Measurements from ENCODE around the gene EPS8.

Gene EPS8

GRCh38 chr12:15581006-15581405, 208.2 kb downstream of the EPS8 start:
- no peaks in the 10 kb centered on the region for H3K79me2 ChIP-seq (ENCODE audit: low read length)
- TF ChIP-seq CTCF (IDR thresholded peaks at IDR 0.05; ENCODE audit: low read length) (no peak), EZH2 (optimal IDR thresholded peaks at IDR 0.05; ENCODE audit: low read depth, low read length) (no peak), EZH2phosphoT487 (IDR thresholded peaks at IDR 0.05; ENCODE audit: low read length) (no peak)
- H3K4me3 ChIP-seq (ENCODE audit: low read length) = no peak overlapping the region
- no peaks in the 10 kb centered on the region for H3K27me3 ChIP-seq (replicated peaks; ENCODE audit: insufficient read depth, low read length)
- H4K20me1 ChIP-seq (ENCODE audit: insufficient read depth, low read length) = no peaks in the 10 kb centered on the region
- no peaks in the 10 kb centered on the region for H3K36me3 ChIP-seq (replicated peaks; ENCODE audit: insufficient read depth, low read length)
- no peak overlapping the region for H2AFZ ChIP-seq (ENCODE audit: low read length)
- H3K27ac ChIP-seq (ENCODE audit: low read length) = no peak overlapping the region
- H3F3A ChIP-seq (ENCODE audit: insufficient read depth, low read length) = no peaks in the 10 kb centered on the region
- H3K9ac ChIP-seq (ENCODE audit: low read length) = no peak overlapping the region
- no peaks in the 10 kb centered on the region for H3K9me2 ChIP-seq (replicated peaks; ENCODE audit: insufficient read depth, low read length)
- H3K4me2 ChIP-seq (ENCODE audit: low read depth, low read length) = no peak overlapping the region
- no peak for DNase-seq
- no peaks in the 10 kb centered on the region for H3K4me1 ChIP-seq (ENCODE audit: low read length)
- H3K9me3 ChIP-seq (replicated peaks; ENCODE audit: insufficient read depth, low read length) = no peaks in the 10 kb centered on the region

DNA sequence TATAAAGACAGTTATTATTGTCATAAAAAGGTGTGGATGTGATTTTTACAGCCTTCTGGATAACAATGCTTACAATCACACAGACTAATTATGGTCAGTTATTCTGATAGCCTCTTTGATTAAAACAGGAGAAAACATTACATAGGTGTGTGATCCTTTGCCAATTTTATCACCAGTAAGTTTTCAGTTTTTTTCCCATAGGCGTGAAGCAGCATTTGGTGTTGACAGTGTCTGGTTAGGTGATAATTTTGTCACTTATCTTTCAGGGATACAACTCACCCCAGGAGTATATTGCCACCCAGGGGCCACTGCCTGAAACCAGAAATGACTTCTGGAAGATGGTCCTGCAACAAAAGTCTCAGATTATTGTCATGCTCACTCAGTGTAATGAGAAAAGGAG, 208.8 kb downstream of the EPS8 start:
- DNase-seq = no peak
- Histone ChIP-seq H3K4me3 (ENCODE audit: low read length) (no peak overlapping the region), H3K4me1 (ENCODE audit: low read length) (no peaks in the 10 kb centered on the region), H4K20me1 (ENCODE audit: insufficient read depth, low read length) (no peaks in the 10 kb centered on the region), H3K27ac (ENCODE audit: low read length) (no peak overlapping the region), H3K9ac (ENCODE audit: low read length) (no peak overlapping the region), H3F3A (ENCODE audit: insufficient read depth, low read length) (no peaks in the 10 kb centered on the region), H3K9me3 (replicated peaks; ENCODE audit: insufficient read depth, low read length) (no peaks in the 10 kb centered on the region), H3K36me3 (replicated peaks; ENCODE audit: insufficient read depth, low read length) (no peaks in the 10 kb centered on the region), H3K4me2 (ENCODE audit: low read depth, low read length) (no peak overlapping the region), H3K79me2 (ENCODE audit: low read length) (no peaks in the 10 kb centered on the region), H3K9me2 (replicated peaks; ENCODE audit: insufficient read depth, low read length) (no peaks in the 10 kb centered on the region), H2AFZ (ENCODE audit: low read length) (no peak overlapping the region), H3K27me3 (replicated peaks; ENCODE audit: insufficient read depth, low read length) (no peaks in the 10 kb centered on the region)
- TF ChIP-seq CTCF (IDR thresholded peaks at IDR 0.05; ENCODE audit: low read length) (no peak), EZH2phosphoT487 (IDR thresholded peaks at IDR 0.05; ENCODE audit: low read length) (no peak), EZH2 (optimal IDR thresholded peaks at IDR 0.05; ENCODE audit: low read depth, low read length) (no peak)

- TF ChIP-seq CTCF (IDR thresholded peaks at IDR 0.05; ENCODE audit: low read length) (no peak), EZH2 (optimal IDR thresholded peaks at IDR 0.05; ENCODE audit: low read depth, low read length) (no peak), EZH2phosphoT487 (IDR thresholded peaks at IDR 0.05; ENCODE audit: low read length) (no peak)
- no peak overlapping the region for H3K27ac ChIP-seq (ENCODE audit: low read length)
- no peaks in the 10 kb centered on the region for H3K79me2 ChIP-seq (ENCODE audit: low read length)
- H3K4me1 ChIP-seq (ENCODE audit: low read length) = 0 out of 2 replicates have a peak, but pooled peaks cover 6% of the 10 kb centered on the region
- no peak overlapping the region for H3K4me3 ChIP-seq (ENCODE audit: low read length)
- H3K9me3 ChIP-seq (replicated peaks; ENCODE audit: insufficient read depth, low read length) = no peaks in the 10 kb centered on the region
- H3K9me2 ChIP-seq (replicated peaks; ENCODE audit: insufficient read depth, low read length) = no peaks in the 10 kb centered on the region
- H3K9ac ChIP-seq (ENCODE audit: low read length) = no peak overlapping the region
- H3K27me3 ChIP-seq (replicated peaks; ENCODE audit: insufficient read depth, low read length) = no peaks in the 10 kb centered on the region
- no peaks in the 10 kb centered on the region for H4K20me1 ChIP-seq (ENCODE audit: insufficient read depth, low read length)
- DNase-seq = no peak
- H3F3A ChIP-seq (ENCODE audit: insufficient read depth, low read length) = peaks cover 7% of the 10 kb centered on the region
- H3K4me2 ChIP-seq (ENCODE audit: low read depth, low read length) = no peak overlapping the region
- no peaks in the 10 kb centered on the region for H3K36me3 ChIP-seq (replicated peaks; ENCODE audit: insufficient read depth, low read length)
- no peak overlapping the region for H2AFZ ChIP-seq (ENCODE audit: low read length)
These were observed 213.3 kb downstream of the EPS8 start for GRCh38 chr12:15575671-15576541.

Measured in MM.1S (cell line).